NCI-H1436 (cell line): ENCODE results near the gene PPOX.
A peak's percentile ranks its signal among the peaks of the same experiment; 100 is the strongest.

Experiments
- DNase-seq: peaks from one replicate; lab custom pipeline; 2025; lab: John Stamatoyannopoulos, UW

Gene PPOX

DNA sequence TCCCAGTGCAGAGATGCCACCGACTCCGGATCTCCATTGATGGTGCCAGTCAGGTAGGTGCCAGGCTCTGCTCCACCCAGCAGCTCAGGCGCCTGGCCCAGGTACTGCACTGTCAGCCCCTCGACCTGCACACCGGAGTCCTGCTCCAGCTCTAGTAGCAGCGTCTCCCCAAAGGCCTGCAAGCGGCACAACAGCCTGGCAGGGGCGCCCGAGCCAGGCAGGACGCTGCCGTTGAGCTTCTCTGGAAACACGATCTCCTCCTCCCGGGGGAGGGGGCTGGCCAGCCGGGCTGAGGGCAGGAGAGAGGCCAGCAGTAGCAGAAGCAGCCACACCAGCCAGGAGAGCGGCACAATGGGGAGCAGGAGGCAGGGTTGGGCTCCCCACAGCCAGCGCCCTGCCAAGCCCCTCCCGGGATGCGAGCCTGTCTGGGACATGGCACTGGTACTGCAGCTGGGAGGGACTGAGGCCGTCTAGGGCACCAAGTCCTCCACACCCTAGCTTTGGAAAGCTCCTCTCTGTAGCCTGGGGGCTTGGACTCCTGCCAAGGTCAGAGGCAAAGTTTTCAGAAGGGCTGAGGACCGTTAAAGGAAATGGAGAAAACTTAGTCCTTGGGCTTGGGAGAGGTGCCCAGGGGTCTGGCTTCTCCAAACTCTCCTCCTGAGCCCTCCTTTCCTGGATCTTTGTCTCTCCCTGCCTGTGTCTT is 32.1 kb downstream of the PPOX start:
- peak; percentile 11 for DNase-seq

DNA sequence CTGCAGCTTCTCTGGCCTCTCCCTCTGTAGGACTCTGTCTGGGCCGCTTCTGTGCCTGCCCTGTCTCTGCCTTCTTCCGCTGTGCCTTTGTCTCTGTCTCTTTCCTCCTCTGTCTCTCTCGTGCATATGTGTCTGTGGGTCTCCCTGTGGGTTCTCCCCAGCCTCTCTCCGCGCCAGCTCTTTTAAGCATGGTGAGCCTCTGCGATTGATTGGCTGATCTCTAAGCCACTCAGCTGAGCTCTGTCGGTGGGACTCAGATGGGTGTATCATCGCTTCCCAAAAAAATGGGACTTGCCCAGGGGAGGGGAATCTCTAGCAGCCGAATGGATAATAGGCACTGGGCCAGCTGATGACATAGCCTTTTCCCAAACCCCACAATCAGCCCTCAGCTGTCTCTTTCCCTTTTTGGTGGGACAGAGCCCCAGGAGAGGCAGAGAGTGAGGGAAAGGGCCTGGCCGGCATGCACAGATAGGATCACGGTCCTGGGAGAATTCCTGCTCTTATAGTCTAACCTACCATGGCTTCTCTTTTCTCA is 32.7 kb downstream of the PPOX start, which contains the start of gene ADAMTS4:
ADAMTS4 (minus strand) TSS at position 158 of the 535 bp plus-strand sequence. CDS start 427 bp downstream, outside the sequence.
- no peak for DNase-seq

DNA sequence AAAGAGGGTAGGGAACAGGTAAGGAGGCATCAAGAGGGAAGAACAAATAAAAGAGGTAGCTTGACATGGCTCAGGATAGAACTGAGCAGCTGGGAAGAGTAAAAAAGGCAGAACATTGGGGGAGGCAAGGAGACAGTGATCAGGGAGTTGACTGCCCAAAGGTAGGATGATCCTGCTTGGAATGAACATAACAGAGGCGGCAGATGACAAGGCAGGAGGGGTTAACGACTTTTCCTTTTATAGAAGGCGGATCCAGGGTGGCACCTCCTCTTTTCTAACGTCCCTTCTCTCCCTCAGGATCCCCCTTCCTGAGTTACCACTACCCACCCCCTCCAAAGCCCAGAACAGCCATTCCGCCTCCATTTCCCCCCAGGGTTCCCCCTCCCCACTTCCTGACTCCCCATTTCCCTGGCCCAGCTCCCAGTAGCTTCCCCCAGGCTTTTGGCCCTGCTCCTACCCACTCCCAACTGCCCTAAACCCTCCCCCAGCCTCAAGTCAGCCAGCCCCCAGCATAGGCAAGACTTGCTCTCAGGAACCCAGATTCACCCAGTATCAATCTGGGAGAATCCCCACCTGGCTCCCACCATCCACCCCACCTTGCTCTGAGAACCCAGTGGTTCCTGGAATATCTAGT is 33.4 kb downstream of the PPOX start:
- DNase-seq, result no peak

DNA sequence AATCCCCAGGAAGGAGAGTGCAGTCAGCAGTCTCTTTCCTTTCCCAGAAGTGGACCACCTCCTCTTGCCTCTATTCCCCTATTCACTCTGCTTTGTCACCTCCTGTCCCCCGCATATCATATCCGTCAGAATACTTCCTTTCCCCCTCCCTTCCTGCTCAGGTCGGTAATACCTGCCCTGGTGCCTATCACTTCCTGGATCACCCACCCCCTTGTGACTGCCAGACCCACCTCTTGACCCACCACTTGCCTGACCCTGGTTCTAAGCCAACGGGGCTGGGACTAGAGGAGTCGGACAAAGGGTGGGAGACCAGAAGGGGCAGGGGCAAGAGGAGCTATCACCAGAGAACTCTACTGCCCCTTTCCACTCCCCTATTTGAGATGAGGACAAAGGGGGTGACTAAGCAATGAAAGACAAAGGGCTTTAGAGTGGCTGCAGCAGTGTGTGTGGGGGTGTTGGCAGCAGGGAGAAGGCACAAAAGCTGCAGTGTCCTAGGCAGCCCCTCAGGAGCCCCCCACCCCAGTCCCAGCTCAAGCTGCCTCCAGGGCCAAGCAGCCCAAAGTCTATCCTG is 34.3 kb downstream of the PPOX start:
- no peak for DNase-seq

DNA sequence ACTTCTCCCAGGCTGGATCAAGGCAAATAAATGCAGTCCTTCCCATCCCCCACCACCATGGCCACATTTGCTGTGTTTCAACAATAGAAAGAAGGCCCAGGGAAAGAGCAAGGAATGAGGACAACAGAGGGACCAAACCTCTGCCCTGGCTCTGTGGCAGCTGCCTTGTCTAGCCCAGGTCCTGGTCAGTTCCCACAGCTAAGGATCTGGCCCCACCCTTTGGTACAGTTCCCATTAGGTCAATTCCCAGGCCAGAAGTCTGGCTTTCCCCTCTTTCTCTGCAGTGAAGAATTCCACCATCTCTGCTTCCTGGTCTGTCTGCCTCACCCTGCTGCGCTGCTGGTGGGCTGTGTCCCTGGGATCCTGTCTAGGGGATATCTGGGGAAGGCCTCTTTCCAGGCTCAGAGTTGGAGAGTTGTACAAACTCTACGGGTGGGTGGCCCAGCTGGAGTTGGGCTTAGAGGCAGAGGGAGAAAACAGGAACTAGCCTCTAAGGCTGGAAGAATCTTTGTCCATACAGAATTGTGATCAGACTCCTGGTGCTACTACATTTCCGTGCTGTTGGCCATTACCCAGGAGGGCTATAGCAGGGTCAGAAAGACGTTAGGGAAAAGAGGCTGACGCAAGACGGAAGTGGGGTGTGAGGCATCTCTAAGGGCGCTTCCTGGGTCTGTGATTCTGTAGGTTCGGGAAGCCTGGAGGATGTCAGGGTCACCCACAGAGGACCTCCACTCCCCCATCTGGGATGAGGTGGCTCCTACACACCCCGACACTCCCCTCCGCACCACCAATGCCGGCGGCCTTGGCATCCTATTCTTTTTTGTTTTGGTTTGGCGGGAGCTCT is 35.0 kb downstream of the PPOX start:
- no peak for DNase-seq

DNA sequence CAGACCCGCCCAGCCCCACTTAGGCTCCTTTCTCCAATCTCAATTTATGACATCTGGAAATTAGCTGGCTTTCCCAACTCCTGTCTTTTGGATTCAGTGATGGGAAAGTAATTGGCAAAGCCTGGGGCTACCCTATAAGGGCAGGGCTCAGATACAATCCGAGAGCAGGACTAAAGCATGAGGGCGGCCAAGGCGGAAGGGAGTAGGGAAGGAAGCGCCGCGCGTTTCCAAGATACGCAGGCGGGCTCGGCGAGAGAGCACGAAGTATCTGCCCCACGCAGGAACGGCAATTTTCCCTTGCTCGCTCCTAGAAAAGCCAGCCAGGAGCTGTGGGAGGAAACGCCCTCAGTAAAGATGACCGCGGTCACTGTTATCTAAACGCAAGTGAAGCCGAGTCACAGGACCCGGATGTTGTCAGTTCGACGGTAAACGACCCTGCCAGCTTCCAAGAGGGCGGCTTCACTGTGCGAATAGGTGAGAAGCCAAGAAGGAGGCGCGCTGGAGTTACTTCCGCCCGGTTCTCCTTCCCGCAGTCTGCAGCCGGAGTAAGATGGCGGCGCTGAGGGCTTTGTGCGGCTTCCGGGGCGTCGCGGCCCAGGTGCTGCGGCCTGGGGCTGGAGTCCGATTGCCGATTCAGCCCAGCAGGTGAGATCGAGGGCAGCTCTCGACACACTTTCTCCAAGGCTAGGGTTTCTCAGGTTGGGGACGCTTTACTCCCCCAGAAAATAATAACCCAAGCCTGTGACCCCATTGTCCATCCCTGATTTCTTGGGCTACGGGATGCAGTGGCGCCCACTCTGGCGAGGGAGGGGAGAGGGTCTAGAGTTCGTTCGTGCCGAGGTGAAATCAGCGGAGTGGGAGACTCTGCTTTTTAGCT is 35.8 kb downstream of the PPOX start, which contains the start of gene NDUFS2:
NDUFS2 (plus strand) TSS at position 532 of the 877 bp plus-strand sequence; CDS start at position 551, 19 bp downstream.
- peak; percentile 97 for DNase-seq

DNA sequence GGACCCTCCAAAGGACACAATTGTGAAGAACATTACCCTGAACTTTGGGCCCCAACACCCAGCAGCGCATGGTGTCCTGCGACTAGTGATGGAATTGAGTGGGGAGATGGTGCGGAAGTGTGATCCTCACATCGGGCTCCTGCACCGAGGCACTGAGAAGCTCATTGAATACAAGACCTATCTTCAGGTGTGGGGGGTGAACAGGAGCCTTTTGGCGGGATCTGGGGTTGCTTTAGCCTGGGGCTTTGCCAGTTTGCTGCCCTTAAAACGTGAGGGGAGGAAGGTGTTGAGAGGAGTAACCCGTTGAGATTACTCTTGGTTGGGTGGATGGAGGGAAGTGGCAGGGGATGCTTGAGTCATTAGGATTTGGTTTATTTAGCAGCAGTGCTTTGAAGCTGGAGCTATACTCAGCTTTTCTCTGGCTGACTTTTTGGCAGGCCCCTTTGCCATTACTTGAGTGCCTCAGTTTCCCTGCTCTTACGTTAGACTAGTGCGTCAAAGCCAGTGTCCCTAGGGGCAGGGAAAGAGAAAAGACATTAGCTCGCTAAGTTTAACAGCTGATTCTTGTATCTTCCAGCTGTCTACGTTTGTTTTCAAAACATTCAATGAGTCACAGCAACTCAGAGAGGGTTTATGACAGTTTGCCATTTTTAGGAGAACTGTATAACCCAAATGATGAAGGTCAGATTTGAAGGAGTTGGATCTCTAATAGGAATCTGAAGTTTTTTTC is 40.4 kb downstream of the PPOX start:
- no peak for DNase-seq

DNA sequence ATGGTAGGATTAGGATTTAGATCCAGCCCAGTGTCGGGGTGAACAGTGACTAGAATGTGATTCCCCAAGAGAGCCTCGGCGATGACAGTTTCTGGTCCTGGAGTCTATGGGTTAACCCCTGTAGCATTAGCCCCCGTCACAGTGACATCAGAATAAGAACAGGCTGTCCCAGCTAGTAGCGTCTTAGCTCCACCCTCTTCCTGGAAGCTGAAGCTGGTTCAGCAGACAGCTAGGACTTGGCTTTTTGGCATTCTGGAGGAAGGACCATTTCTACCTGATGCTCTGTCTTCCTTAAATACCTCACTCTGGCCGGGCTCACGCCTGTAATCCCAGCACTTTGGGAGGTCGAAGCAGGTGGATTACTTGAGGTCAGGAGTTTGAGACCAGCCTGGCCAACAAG is 40.9 kb downstream of the PPOX start:
- DNase-seq, result no peak

DNA sequence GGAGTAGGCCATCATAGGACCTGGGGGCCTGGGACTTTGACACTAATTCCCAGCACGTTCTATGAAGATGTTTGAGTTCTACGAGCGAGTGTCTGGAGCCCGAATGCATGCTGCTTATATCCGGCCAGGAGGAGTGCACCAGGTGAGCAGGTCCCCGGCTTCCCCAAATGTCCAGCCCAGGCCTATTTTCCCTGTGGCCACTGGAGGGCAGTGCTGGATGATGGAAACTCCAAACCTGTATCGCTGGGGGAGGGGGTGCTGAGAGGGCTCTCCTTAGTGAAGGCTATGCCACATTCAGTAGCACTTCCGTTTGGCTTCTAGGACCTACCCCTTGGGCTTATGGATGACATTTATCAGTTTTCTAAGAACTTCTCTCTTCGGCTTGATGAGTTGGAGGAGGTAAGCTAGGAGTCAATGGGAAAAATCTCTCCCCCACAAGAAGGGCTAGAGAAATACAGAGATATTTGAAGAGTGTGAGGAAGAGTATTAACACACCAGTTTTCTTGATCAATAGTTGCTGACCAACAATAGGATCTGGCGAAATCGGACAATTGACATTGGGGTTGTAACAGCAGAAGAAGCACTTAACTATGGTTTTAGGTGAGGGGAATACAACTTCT is 43.7 kb downstream of the PPOX start:
- DNase-seq, result peak; percentile 64

DNA sequence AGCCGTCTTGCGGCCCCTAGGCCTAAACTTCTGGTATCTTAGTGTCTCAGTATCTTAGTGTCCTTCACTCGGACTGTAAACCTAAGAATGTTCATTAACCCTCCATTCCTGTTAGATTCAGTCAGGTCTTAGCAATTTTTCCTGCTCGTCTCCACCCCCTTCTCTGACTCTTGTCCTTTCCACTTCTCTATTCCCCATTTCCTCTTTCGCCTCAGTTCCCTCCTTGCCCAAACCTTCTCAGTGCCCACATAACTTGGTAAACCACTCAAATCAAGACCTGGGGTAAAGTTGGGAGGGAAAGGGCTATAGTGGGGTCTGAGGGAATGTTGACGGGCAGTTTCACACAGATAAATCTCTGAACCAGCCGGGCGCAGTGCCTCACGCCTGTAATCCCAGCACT is 48.1 kb downstream of the PPOX start:
- no peak for DNase-seq

DNA sequence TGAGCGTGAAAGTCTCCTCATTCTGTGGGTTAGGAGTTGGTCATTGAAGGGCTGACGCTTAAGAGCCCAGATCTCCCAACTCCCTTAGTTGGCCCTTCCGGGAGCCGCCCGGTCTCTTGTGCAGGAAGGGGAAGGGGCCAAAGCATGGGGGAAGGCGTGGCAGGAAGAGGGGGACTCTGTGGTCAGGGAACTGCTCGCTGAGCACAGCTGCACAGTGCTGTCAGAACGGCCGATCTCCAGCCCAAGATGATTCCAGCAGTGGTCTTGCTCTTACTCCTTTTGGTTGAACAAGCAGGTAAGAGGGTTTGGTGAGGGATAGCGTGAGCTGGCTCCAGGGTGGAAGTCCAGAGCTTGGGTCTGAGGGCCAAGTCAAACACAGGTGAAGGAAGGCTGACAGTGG is 48.9 kb downstream of the PPOX start, which contains the start of gene FCER1G:
FCER1G (plus strand) TSS at position 220 of the 400 bp plus-strand sequence; CDS start at position 247, 27 bp downstream.
- DNase-seq, result no peak

DNA sequence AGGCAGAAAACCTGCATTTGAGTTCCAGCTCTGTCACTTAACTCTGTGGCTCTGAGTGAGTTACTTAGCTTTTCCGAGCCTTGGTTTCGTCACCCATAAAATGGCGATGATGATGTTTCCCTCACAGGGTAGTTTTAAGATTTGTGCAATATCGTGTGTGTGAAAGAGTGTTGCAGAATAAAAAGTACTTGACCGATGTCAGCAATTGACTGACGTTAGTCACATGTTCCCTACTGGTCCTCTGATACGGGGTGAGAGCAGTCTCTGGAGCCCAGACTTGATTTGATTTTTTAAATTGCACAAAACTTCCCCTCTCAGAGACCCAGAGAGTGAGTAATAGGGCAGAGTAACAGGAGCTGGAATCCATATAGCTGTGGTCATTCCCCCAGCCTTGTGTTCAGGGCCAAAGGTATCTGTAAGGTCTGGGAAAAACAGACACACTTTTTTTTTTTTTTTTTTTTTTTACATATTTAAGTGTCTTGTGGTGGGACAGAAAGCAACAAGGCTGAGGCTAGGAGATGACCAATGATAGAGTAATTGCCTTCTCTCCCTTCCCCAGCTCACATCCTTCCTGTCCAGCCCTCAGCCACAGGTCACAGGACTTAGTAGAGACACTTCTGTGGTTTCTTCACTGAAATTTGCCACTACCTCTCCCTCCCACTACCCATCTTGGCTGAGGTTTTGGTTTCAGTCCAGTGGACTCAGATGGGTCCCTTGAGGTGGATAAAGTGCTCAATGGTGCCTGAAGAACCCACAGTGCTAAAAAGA is 50.9 kb downstream of the PPOX start:
- DNase-seq, result no peak

DNA sequence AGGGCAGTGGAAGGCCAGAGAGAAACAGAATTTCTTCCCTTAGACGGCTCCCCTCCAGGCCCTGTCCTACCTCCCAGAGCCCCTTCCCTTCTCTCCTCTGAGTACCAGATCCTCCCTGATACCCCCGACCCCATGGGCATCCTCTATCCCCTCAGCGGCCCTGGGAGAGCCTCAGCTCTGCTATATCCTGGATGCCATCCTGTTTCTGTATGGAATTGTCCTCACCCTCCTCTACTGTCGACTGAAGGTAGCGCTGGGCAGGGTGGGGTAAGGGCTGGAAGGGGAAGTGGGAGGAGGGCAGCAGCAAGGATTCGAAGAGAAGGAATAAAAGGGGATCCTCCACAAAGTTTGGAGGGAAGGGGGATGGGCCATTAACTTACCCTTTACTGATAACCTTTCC is 51.6 kb downstream of the PPOX start:
- no peak for DNase-seq

DNA sequence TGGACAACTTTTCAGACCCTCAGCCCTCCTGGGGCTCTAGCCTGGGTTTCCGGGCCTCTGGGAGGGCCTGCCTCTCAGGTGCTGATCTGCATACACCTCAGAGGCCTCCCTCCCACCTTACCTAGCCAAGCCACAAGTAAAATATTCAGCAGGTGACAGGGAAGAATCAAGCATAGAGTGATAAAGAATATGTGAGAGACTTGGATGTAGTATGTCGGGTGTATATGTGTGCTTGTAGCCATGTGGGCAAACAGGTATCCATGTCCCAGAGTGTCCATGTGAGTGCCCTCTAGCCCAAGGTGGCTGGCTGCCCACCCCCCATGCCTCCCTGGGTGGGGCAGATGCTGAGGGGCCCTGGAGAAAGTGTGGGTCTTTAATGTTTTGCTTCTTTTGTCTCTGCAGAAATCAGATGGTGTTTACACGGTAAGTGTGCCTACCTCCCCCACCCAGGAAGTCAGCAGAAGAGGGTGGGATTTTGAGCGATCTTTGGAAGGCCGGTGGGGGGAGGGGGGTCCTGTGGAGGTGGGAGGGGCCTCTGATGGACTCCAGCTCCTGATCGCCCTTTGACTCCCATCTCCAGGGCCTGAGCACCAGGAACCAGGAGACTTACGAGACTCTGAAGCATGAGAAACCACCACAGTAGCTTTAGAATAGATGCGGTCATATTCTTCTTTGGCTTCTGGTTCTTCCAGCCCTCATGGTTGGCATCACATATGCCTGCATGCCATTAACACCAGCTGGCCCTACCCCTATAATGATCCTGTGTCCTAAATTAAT is 52.3 kb downstream of the PPOX start:
- no peak for DNase-seq

DNA sequence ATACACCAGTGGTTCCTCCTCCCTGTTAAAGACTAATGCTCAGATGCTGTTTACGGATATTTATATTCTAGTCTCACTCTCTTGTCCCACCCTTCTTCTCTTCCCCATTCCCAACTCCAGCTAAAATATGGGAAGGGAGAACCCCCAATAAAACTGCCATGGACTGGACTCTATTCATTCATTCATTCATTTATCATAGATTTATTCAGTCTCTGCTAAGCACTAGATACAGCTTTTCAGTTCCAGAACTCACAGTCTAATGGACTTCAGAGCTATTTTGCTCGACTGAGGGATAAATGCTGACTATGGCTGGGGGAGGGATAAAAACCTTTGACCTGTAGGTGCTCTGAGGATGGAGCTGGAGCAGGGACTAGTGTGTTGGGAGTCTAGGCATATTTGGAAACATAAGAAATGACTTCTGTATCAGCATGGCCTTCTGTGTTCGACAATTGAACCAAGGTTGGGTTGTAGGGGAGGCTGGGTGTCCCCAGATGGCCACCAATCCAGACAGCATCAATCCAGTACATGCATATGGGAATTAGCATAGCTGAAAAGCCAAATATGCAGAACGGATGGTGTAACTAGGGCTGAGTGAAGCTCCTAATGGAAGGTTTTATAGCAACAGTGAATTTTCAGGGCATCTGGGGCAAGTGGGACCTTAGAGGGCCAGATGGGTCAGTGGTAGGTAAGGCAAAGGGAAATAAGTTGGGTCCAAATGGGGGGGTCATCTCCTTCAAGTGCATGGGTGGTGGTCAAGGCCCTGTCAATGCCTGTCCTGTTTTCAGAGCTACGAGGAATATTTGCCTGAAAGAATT is 53.1 kb downstream of the PPOX start:
- no peak for DNase-seq

DNA sequence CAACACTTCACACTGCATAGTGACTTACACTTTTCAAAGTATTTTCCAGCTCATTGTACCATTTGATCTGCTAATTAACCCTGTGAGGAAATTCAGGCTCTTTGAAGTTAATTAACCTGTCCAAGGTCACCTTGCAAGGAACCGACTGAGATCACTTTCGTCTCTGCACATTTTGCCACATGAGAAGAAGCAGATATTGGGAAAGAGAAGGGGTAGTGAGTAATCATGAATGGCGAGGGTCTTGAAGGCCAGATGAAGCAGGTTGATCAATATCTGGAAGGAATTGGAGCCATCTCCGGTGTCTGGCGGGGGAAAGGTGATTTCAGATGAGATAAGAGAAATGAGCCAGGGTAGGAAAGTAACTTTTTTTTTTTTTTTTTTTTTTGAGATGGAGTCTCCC is 53.8 kb downstream of the PPOX start:
- DNase-seq, result no peak
